Ureter (tissue), 1 donor: Measurements from ENCODE around the gene MLLT3. TPM values are rescaled to one million over a fixed set of nuclear protein-coding genes. Genes with fewer than 3 reads are reported as not detected.

ENCODE experiments used
- DNase-seq: peaks from one replicate; pipeline ENCODE4 v3.0.0-alpha.2; 2020; ENCODE audit warnings: low spot score
- total RNA-seq: library from RNA; stranded (reverse); gene quantifications from one replicate; pipeline ENCODE4 v1.2.4, GENCODE V29; 2023
- donor health status: DM: yes; HTN: yes; CAD: no.

MLLT3 gene
- total RNA-seq, 1 donor from 2014 or later, result 26.8 TPM

- DNase-seq, result no peak
Observed at GRCh38 chr9:20477940-20478620, 144.2 kb downstream of the MLLT3 start.

- no peak for DNase-seq
Observed at GRCh38 chr9:20476912-20477521, 145.3 kb downstream of the MLLT3 start.

GRCh38 chr9:20474496-20474895 lies 147.8 kb downstream of the MLLT3 start:
- no peak for DNase-seq

- no peak for DNase-seq
Observed at GRCh38 chr9:20473515-20474013, 148.7 kb downstream of the MLLT3 start.

- no peak for DNase-seq
Observed at GRCh38 chr9:20472342-20473045, 149.8 kb downstream of the MLLT3 start.

GRCh38 chr9:20466328-20467008 lies 155.8 kb downstream of the MLLT3 start:
- no peak for DNase-seq

GRCh38 chr9:20464242-20464641 lies 158.1 kb downstream of the MLLT3 start:
- DNase-seq, result no peak

GRCh38 chr9:20463823-20464222 lies 158.5 kb downstream of the MLLT3 start:
- DNase-seq, result no peak

- DNase-seq, result no peak
Observed at GRCh38 chr9:20462410-20462809, 159.9 kb downstream of the MLLT3 start.

GRCh38 chr9:20447291-20447690 lies 175.0 kb downstream of the MLLT3 start:
- no peak for DNase-seq

GRCh38 chr9:20446248-20446647 lies 176.1 kb downstream of the MLLT3 start:
- DNase-seq, result no peak

- no peak for DNase-seq
Observed at GRCh38 chr9:20442461-20443319, 179.6 kb downstream of the MLLT3 start.

GRCh38 chr9:20441711-20442423 lies 180.4 kb downstream of the MLLT3 start:
- no peak for DNase-seq

GRCh38 chr9:20441166-20441565 lies 181.1 kb downstream of the MLLT3 start:
- no peak for DNase-seq

GRCh38 chr9:20437476-20437875 lies 184.8 kb downstream of the MLLT3 start:
- no peak for DNase-seq

- no peak for DNase-seq
Observed at GRCh38 chr9:20436476-20437195, 185.7 kb downstream of the MLLT3 start.

GRCh38 chr9:20428976-20429375 lies 193.3 kb downstream of the MLLT3 start:
- DNase-seq, result no peak

GRCh38 chr9:20427359-20427758 lies 194.9 kb downstream of the MLLT3 start:
- DNase-seq, result no peak

- DNase-seq, result no peak
Observed at GRCh38 chr9:20426019-20426418, 196.3 kb downstream of the MLLT3 start.

GRCh38 chr9:20419533-20419932 lies 202.8 kb downstream of the MLLT3 start:
- no peak for DNase-seq
